Measurements from ENCODE around the gene STAB2. TPM values are rescaled to one million over a fixed set of nuclear protein-coding genes. Genes with fewer than 3 reads are reported as not detected.

The STAB2 gene
- total and polyA plus RNA-seq, 10 donors = 9.7 to 320 (median 200) TPM

DNA sequence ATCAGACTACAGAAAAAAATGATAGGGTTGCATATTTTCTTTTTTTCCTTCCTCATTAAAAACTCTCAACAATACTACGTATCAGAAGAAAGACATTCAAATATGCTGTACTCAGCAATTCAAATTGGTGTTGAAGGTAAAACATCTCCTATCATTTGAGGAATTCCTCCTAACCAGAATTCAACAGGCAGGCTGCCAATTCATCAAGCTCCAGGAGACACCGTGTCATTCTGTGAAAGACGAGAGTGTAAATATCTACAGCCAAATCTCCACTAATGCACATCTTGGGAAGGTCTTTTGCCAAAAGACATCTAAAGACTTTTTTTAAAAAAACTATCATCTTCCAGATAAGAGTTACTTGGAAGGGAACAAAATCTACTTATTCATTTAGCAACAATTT lies 227.4 kb downstream of the STAB2 start:
- TF ChIP-seq POLR2AphosphoS5 (IDR thresholded peaks at IDR 0.05) (no peak), POLR2A (IDR thresholded peaks at IDR 0.05) (no peak)
- TF ChIP-seq, protein P1, sequence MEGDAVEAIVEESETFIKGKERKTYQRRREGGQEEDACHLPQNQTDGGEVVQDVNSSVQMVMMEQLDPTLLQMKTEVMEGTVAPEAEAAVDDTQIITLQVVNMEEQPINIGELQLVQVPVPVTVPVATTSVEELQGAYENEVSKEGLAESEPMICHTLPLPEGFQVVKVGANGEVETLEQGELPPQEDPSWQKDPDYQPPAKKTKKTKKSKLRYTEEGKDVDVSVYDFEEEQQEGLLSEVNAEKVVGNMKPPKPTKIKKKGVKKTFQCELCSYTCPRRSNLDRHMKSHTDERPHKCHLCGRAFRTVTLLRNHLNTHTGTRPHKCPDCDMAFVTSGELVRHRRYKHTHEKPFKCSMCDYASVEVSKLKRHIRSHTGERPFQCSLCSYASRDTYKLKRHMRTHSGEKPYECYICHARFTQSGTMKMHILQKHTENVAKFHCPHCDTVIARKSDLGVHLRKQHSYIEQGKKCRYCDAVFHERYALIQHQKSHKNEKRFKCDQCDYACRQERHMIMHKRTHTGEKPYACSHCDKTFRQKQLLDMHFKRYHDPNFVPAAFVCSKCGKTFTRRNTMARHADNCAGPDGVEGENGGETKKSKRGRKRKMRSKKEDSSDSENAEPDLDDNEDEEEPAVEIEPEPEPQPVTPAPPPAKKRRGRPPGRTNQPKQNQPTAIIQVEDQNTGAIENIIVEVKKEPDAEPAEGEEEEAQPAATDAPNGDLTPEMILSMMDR (IDR thresholded peaks at IDR 0.05 in 8 of 11, conservative IDR thresholded peaks at IDR 0.05 in 3 of 11) = no peak
- no peaks in the 10 kb centered on the region for H3K9me3 ChIP-seq
- no peaks in the 10 kb centered on the region for H3K27me3 ChIP-seq (replicated peaks in 1 of 7)
- WGBS, 5 donors = 56 to 71% (median 61%) methylated on average over 3 of the region's 3 CpGs
- no peak for DNase-seq
- H3K4me1 ChIP-seq = no peaks in the 10 kb centered on the region
- intact Hi-C loops (cut with DNase I; ENCODE audit: low total_unique reads) = no loop called here
- peaks cover 0 to 25% (median 0%) of the 10 kb centered on the region in 6 donors for H3K36me3 ChIP-seq
- H3K27ac ChIP-seq = no peak overlapping the region
- H3K4me3 ChIP-seq = no peak overlapping the region

Small RNAs within 50 kb of the gene (small RNA-seq; reads per million reads assigned to genes)
- 0 reads per million in 4 donors for gene RF00096

Other genes starting within 250 kb of the STAB2 start
- 10 to 100 TPM in 6 of 7 donors, 1 to 10 TPM in 1; 8.9 to 18.1 (median 13.5) TPM for gene C12orf42, start 91.3 kb upstream of the STAB2 start, total RNA-seq
- 1 to 10 TPM; 3.7 to 6.0 (median 4.4) TPM for gene C12orf42, start 91.3 kb upstream of the STAB2 start, polyA plus RNA-seq